ENCODE data around the gene AGAP1. TPM values are rescaled to one million over a fixed set of nuclear protein-coding genes. Genes with fewer than 3 reads are reported as not detected.
A peak's percentile ranks its signal among the peaks of the same experiment; 100 is the strongest.

The AGAP1 gene
- total RNA-seq, 4 donors from 2014 or later, result 7.2 to 19.6 (median 15.2) TPM

- H3K27ac ChIP-seq, result no peak overlapping the region
- H3K27me3 ChIP-seq, result no peaks in the 10 kb centered on the region
- no peak for DNase-seq
- H3K36me3 ChIP-seq, result peaks cover 0 to 2% (median 0%) of the 10 kb centered on the region in 3 donors
- 72 to 81% methylated on average over 5 to 6 of the region's 12 CpGs for WGBS, 2 donors
- intact Hi-C loops (cut with DNase I), result no loop called here
- no peaks in the 10 kb centered on the region for H3K9me3 ChIP-seq
- TF ChIP-seq, protein P1, sequence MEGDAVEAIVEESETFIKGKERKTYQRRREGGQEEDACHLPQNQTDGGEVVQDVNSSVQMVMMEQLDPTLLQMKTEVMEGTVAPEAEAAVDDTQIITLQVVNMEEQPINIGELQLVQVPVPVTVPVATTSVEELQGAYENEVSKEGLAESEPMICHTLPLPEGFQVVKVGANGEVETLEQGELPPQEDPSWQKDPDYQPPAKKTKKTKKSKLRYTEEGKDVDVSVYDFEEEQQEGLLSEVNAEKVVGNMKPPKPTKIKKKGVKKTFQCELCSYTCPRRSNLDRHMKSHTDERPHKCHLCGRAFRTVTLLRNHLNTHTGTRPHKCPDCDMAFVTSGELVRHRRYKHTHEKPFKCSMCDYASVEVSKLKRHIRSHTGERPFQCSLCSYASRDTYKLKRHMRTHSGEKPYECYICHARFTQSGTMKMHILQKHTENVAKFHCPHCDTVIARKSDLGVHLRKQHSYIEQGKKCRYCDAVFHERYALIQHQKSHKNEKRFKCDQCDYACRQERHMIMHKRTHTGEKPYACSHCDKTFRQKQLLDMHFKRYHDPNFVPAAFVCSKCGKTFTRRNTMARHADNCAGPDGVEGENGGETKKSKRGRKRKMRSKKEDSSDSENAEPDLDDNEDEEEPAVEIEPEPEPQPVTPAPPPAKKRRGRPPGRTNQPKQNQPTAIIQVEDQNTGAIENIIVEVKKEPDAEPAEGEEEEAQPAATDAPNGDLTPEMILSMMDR (IDR thresholded peaks at IDR 0.05), result no peak
- no peak for TF ChIP-seq POLR2A (IDR thresholded peaks at IDR 0.05)
- peaks cover 0 to 13% (median 10%) of the 10 kb centered on the region in 3 donors for H3K4me1 ChIP-seq
- H3K4me3 ChIP-seq, result no peak overlapping the region
Measured at GRCh38 chr2:235728800-235729556, 235.1 kb downstream of the AGAP1 start.

- DNase-seq, result no peak
- Histone ChIP-seq H3K27me3 (no peaks in the 10 kb centered on the region), H3K9me3 (no peaks in the 10 kb centered on the region), H3K4me3 (no peak overlapping the region), H3K4me1 (peaks cover 0 to 8% (median 4%) of the 10 kb centered on the region in 3 donors), H3K27ac (no peak overlapping the region), H3K36me3 (no peaks in the 10 kb centered on the region)
- TF ChIP-seq POLR2A (IDR thresholded peaks at IDR 0.05), result no peak
- TF ChIP-seq, protein P1 (IDR thresholded peaks at IDR 0.05), result no peak
- intact Hi-C loops (cut with DNase I), result no loop called here
- WGBS, 2 donors, result 68 to 76% methylated on average over 3 of the region's 4 CpGs
Measured at GRCh38 chr2:235729557-235729947, 235.7 kb downstream of the AGAP1 start.

DNA sequence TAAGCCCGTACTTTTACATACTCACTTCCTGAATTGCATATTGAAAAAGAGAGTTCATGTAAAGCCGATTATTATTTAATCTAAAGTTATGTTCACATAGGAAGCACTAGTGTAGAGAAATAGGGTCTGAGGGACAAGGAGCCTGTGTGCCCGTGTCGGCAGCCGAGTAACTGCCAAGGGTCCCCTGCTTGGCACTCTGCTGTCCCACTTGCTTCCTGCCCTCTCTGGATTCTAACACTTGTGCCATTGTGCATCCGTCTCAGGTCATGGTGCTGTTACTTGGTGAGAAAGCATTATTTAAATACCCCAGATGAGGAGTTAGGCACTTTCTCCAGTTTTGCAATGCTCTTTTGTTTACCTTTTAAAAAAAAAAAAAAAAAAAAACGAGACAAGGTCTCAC, 236.3 kb downstream of the AGAP1 start:
- Histone ChIP-seq H3K4me1 (peaks cover 0 to 2% (median 0%) of the 10 kb centered on the region in 3 donors), H3K27ac (no peak overlapping the region), H3K27me3 (no peaks in the 10 kb centered on the region), H3K9me3 (no peaks in the 10 kb centered on the region), H3K4me3 (no peak overlapping the region), H3K36me3 (no peaks in the 10 kb centered on the region)
- no peak for TF ChIP-seq POLR2A (IDR thresholded peaks at IDR 0.05)
- TF ChIP-seq, protein P1 (IDR thresholded peaks at IDR 0.05), result no peak
- DNase-seq, result no peak
- 75 to 87% methylated on average over 7 of the region's 7 CpGs for WGBS, 2 donors
- intact Hi-C loops (cut with DNase I), result no loop called here

DNA sequence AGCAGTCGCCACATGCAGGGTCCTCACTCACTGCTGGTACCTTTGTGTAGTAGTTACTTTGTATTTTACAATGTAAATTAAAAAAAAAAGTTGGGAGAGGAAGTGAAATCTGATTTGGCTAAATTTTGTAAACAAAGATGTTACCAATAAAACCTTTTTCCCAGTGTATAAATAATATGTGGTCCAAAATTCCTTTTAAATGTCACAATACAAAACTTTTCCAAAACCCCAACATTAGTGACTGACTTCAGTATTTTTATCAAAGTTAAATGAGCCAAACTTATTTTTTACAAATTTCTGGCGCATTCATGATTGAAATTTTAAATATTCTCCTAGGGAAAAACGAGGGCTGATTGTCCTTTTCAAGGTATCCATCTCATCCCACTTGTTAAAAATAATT, 239.9 kb downstream of the AGAP1 start:
- Histone ChIP-seq H3K27ac (peak overlapping the region in 3 of 4 donors; percentile 25 to 60 (median 46)), H3K4me3 (no peak overlapping the region), H3K27me3 (no peaks in the 10 kb centered on the region), H3K9me3 (no peaks in the 10 kb centered on the region), H3K36me3 (no peaks in the 10 kb centered on the region), H3K4me1 (no peaks in the 10 kb centered on the region)
- 74 to 81% methylated on average over 3 of the region's 3 CpGs for WGBS, 2 donors
- DNase-seq, result no peak
- intact Hi-C loops (cut with DNase I), result no loop called here
- no peak for TF ChIP-seq POLR2A (IDR thresholded peaks at IDR 0.05)

DNA sequence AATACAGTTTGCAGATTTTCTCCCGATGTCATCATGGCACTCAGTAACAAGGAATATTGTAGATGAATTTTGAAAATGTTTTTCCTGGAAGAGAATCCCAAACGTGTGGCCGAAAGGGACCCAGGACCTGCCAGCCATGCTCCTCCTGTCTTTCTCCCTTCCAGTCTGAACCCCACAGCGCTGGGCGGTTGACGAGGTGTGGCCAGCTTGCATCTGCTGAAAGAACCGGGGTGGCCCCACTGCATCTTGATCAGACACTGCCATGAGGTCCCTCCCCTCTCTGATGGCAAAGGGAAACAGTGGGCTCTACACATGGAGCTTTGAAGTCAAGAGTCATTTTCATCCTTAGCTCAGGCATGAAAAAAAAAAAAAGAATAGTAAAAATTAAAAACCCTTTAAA, 240.3 kb downstream of the AGAP1 start:
- no peak for DNase-seq
- no peaks in the 10 kb centered on the region for H3K9me3 ChIP-seq
- H3K27me3 ChIP-seq, result no peaks in the 10 kb centered on the region
- intact Hi-C loops (cut with DNase I), result no loop called here
- no peaks in the 10 kb centered on the region for H3K4me1 ChIP-seq
- WGBS, 2 donors, result 76% methylated on average over 6 to 7 of the region's 7 CpGs
- TF ChIP-seq POLR2A (IDR thresholded peaks at IDR 0.05), result no peak
- H3K36me3 ChIP-seq, result no peaks in the 10 kb centered on the region
- H3K4me3 ChIP-seq, result no peak overlapping the region
- peak overlapping the region in 3 of 4 donors; percentile 25 to 60 (median 41) for H3K27ac ChIP-seq

DNA sequence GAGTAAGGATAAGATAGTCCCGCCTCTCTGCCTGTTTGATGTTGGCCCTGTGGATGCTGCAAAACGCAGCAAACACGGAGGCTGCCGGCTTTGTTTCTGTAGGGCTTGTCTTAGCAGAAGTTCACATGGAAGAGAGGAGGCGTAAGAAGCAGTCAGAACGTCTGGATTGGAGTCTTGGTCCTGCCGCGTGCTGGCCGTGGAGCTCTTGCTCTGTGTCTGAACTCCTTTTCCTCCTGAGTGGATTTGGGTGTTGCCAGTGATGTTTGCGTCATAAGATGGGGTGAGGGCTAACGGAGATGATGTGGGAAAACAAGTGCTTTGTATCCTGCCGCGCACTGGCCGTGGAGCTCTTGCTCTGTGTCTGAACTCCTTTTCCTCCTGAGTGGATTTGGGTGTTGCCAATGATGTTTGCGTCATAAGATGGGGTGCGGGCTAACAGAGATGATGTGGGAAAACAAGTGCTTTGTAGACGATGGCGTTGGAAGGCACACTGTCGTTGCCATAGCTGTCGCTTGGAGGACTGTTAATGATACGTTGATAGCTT, 240.9 kb downstream of the AGAP1 start:
- no peaks in the 10 kb centered on the region for H3K9me3 ChIP-seq
- no peaks in the 10 kb centered on the region for H3K36me3 ChIP-seq
- no peak overlapping the region for H3K4me3 ChIP-seq
- WGBS, 2 donors, result 79 to 82% methylated on average over 19 to 21 of the region's 21 CpGs
- DNase-seq, result no peak
- H3K4me1 ChIP-seq, result no peaks in the 10 kb centered on the region
- intact Hi-C loops (cut with DNase I), result no loop called here
- TF ChIP-seq POLR2A (IDR thresholded peaks at IDR 0.05), result no peak
- TF ChIP-seq, protein P1 (IDR thresholded peaks at IDR 0.05), result no peak
- H3K27ac ChIP-seq, result peak overlapping the region in 3 of 4 donors; percentile 25 to 41 (median 36)
- no peaks in the 10 kb centered on the region for H3K27me3 ChIP-seq
